ENCODE data around the gene MVB12B. TPM values are rescaled to one million over a fixed set of nuclear protein-coding genes. Genes with fewer than 3 reads are reported as not detected.

Gene MVB12B
- total RNA-seq, 2 donors from 2014 or later = 5.9 to 8.7 TPM

DNA sequence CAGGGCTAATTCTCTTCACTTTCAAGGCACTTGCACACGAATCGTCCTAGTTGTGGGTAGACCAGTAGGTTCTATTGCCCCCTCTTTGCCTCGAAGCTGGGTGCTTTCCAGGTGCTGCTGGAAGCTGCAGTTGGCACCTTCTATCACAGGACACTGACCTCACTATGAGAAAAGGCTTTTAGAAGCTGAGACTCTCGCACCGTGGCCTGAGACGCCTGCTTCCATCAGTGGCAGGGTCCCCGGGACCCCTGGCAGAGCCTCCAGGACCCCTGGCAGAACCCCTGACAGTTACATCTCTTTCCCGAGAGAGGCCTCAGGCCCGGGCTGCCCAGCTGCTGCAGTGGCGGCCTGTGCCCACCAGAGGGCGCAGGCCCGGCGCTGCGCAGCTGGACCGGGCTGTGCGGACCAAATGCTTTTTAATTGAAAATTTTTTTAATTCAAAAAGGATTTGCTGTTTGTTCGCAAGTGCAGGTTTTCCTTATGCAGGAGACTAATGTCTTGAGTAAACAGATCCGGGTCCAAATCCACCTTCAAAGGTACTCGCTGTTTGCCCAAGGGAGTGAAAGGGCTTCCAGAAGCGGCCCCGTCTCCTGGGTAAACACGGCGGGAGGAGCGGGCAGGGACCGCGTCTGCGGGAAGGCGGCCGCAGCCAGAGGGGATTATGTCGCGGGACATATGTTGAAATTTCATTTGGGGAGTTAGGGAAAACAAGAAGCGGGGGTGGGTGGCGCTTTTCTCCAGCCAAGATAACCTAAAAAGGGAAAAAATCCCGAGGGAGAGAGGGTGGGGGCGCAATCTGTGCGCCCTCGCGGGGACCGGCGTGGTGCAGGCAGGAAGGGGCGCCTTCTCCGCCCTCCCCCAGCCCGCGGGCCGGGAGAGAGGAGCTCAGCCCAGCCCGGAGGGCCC lies 172.6 kb downstream of the MVB12B start:
- TF ChIP-seq, protein P1, sequence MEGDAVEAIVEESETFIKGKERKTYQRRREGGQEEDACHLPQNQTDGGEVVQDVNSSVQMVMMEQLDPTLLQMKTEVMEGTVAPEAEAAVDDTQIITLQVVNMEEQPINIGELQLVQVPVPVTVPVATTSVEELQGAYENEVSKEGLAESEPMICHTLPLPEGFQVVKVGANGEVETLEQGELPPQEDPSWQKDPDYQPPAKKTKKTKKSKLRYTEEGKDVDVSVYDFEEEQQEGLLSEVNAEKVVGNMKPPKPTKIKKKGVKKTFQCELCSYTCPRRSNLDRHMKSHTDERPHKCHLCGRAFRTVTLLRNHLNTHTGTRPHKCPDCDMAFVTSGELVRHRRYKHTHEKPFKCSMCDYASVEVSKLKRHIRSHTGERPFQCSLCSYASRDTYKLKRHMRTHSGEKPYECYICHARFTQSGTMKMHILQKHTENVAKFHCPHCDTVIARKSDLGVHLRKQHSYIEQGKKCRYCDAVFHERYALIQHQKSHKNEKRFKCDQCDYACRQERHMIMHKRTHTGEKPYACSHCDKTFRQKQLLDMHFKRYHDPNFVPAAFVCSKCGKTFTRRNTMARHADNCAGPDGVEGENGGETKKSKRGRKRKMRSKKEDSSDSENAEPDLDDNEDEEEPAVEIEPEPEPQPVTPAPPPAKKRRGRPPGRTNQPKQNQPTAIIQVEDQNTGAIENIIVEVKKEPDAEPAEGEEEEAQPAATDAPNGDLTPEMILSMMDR (IDR thresholded peaks at IDR 0.05) = peak; percentile 100
- H3K27ac ChIP-seq = no peak overlapping the region
- DNase-seq (ENCODE audit: low spot score) = no peak
- peak overlapping the region; percentile 36 to 54 for H3K4me3 ChIP-seq
- no peaks in the 10 kb centered on the region for H3K36me3 ChIP-seq
- peaks cover 0 to 25% of the 10 kb centered on the region in 2 donors for H3K4me1 ChIP-seq
- H3K9me3 ChIP-seq = no peaks in the 10 kb centered on the region
- no peaks in the 10 kb centered on the region for H3K27me3 ChIP-seq

GRCh38 chr9:126499911-126500599 lies 173.4 kb downstream of the MVB12B start:
- H3K27ac ChIP-seq = no peak overlapping the region
- peaks cover 0 to 25% of the 10 kb centered on the region in 2 donors for H3K4me1 ChIP-seq
- H3K36me3 ChIP-seq = no peaks in the 10 kb centered on the region
- TF ChIP-seq, protein P1 (IDR thresholded peaks at IDR 0.05) = no peak
- no peaks in the 10 kb centered on the region for H3K9me3 ChIP-seq
- H3K27me3 ChIP-seq = no peaks in the 10 kb centered on the region
- DNase-seq (ENCODE audit: low spot score) = no peak
- H3K4me3 ChIP-seq = peak overlapping the region; percentile 36 to 54

DNA sequence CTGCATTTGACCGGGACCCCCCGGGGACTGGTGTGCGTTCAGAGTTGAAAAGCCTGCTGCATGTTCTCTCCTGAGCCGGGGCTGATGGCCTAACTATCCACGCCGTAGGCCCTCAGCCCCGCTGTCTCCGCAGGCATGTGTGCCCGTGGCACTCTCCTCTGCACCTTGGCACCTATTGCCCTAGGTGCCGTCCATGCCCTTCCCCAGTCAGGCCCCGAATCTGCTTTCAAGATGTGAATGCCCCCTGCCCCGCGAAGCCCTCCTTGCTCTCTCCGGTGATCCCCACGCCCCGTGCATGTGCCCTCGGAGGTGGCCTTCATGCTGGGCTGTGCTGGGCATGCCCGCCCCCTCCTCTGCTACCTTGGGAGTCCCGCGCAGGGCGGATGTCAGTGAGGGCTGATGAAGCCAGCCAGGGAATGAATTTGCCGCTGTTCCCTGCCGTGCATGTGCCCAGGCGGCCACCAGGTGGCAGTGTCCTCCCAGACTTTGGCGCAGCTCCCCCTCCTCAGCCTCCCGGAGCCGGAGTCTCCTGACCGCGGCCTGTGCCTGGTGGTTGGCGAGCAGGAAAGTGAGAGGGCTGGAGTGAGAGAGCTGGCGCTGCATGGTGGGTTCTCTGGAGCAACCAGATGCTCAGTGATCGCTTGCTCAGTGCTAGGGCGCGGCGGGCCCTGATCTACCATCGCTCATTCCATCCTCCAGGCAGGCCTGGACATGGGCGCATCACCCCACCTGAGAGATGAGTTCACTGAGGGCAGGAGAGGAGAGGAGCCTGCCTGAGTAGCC lies 174.2 kb downstream of the MVB12B start:
- no peak overlapping the region for H3K27ac ChIP-seq
- no peaks in the 10 kb centered on the region for H3K9me3 ChIP-seq
- TF ChIP-seq, protein P1 (IDR thresholded peaks at IDR 0.05) = peak; percentile 82 to 98
- peaks cover 0 to 25% of the 10 kb centered on the region in 2 donors for H3K4me1 ChIP-seq
- H3K36me3 ChIP-seq = no peaks in the 10 kb centered on the region
- H3K4me3 ChIP-seq = no peak overlapping the region
- peak; percentile 79 for DNase-seq (ENCODE audit: low spot score)
- H3K27me3 ChIP-seq = no peaks in the 10 kb centered on the region

GRCh38 chr9:126501383-126502331 lies 175.0 kb downstream of the MVB12B start:
- no peaks in the 10 kb centered on the region for H3K9me3 ChIP-seq
- no peaks in the 10 kb centered on the region for H3K36me3 ChIP-seq
- TF ChIP-seq, protein P1 (IDR thresholded peaks at IDR 0.05) = no peak
- no peak overlapping the region for H3K4me3 ChIP-seq
- DNase-seq (ENCODE audit: low spot score) = no peak
- H3K4me1 ChIP-seq = peaks cover 0 to 25% of the 10 kb centered on the region in 2 donors
- no peaks in the 10 kb centered on the region for H3K27me3 ChIP-seq
- H3K27ac ChIP-seq = no peak overlapping the region
